K562 (cell line): Measurements from ENCODE around the gene TAS2R41. TPM values are rescaled to one million over a fixed set of nuclear protein-coding genes. Genes with fewer than 3 reads are reported as not detected.
A peak's percentile ranks its signal among the peaks of the same experiment; 100 is the strongest.
"Not testable (repeated sequence)": the region's sequence is repeated elsewhere in the genome, so short reads cannot be mapped to it uniquely, and the experiment has no call there.

Experiments
- ATAC-seq: fragments of 200-7000 bp; cut with Tn5 transposase; 3 replicates; pipeline ENCODE4 v1.9.1; 2020; ENCODE audit warnings: moderate library complexity
- BruUV-seq: library from RNA; stranded (reverse); fragments of 400-500 nt; replicated peaks from 2 replicates; lab custom pipeline; 2021; lab: Mats Ljungman, UMichigan
- CTCF ChIA-PET: fragments of 300-600 bp; formaldehyde crosslinking; extraction: SDS; loops from one replicate; lab custom pipeline; 2021; ENCODE audit warnings: low intra/inter-chr PET ratio; lab: Yijun Ruan, JAX
- POLR2A ChIA-PET: fragments of 300-600, 350-650 bp; sonication (Branson Sonifier 250); formaldehyde crosslinking; extraction: SDS; loops from one replicate; lab custom pipeline; 2021; ENCODE audit warnings: antibody characterized with exemption, inconsistent platforms; lab: Yijun Ruan, JAX
- DNase-seq, 4 experiments: peaks; one replicate each; pipeline versions ENCODE4 v3.0.0 to v3.0.0-alpha.2; 2011 to 2018; ENCODE audit warnings: low spot score in 3 of 4, mixed read lengths in 3 of 4; ENCODE audit errors: extremely low read depth in 1 of 4
- FAIRE-seq: peaks from 2 replicates; lab custom pipeline; 2011; peaks lifted over from hg19 to GRCh38; lab: Jason Lieb, UNC
- H2AFZ ChIP-seq: 2 replicates; pipeline ENCODE4 v1.6.0; 2011; ENCODE audit warnings: low read depth, low read length, control low read depth, inconsistent platforms
- H3K27ac ChIP-seq: fragments of 200-600 bp; 3 replicates; pipeline ENCODE4 v1.8.0; 2011; ENCODE audit warnings: low read depth, mild to moderate bottlenecking, control low read depth, inconsistent platforms, low read length, moderate library complexity, mixed read lengths; ENCODE audit errors: extremely low read depth
- H3K27me3 ChIP-seq, 2 experiments: fragments of 300-600 bp in 1 of 2; 2 replicates in 1 of 2; 3 replicates in 1 of 2; pipeline versions ENCODE4 v1.6.0 to v1.8.0; 2011; ENCODE audit warnings: inconsistent platforms in 2 of 2, low read length in 2 of 2, mild to moderate bottlenecking in 1 of 2, mixed read lengths in 1 of 2, moderate library complexity in 1 of 2; ENCODE audit not compliant: control insufficient read depth in 2 of 2, insufficient read depth in 2 of 2
- H3K36me3 ChIP-seq: fragments of 300-600 bp; 3 replicates; pipeline ENCODE4 v1.8.0; 2011; ENCODE audit warnings: mild to moderate bottlenecking, low read length, inconsistent platforms; ENCODE audit not compliant: control insufficient read depth, insufficient read depth
- H3K4me1 ChIP-seq, 2 experiments: fragments of 200-600 bp in 1 of 2; replicated peaks in 1 of 2; 2 replicates in 1 of 2; 3 replicates in 1 of 2; pipeline versions ENCODE4 v1.5.1 to v1.8.0; 2011; ENCODE audit warnings: inconsistent platforms in 2 of 2, low read length in 2 of 2, mild to moderate bottlenecking in 1 of 2, mixed read lengths in 1 of 2, moderate library complexity in 1 of 2; ENCODE audit not compliant: control insufficient read depth in 2 of 2, insufficient read depth in 2 of 2
- H3K4me2 ChIP-seq: 2 replicates; pipeline ENCODE4 v1.6.1; 2011; ENCODE audit warnings: low read length, control low read depth, inconsistent platforms, mixed read lengths; ENCODE audit not compliant: insufficient read depth
- H3K4me3 ChIP-seq: fragments of 200-600 bp; sonication (generic), shearing (Covaris generic); 2 replicates; pipeline ENCODE4 v1.5.1; 2016; ENCODE audit warnings: control low read depth, inconsistent platforms
- H3K79me2 ChIP-seq: fragments of 200-600 bp; 3 replicates; pipeline ENCODE4 v1.8.0; 2011; ENCODE audit warnings: low read length, inconsistent platforms; ENCODE audit not compliant: control insufficient read depth, insufficient read depth
- H3K9ac ChIP-seq, 2 experiments: 2 replicates each; pipeline versions ENCODE4 v1.6.0 to v1.6.1; 2011; ENCODE audit warnings: low read depth in 2 of 2, low read length in 2 of 2, control low read depth in 1 of 2, inconsistent platforms in 1 of 2, mild to moderate bottlenecking in 1 of 2, mixed read lengths in 1 of 2; ENCODE audit not compliant: insufficient read depth in 1 of 2
- H3K9me1 ChIP-seq: one replicate; pipeline ENCODE4 v1.6.0; 2011; ENCODE audit warnings: inconsistent platforms, mild to moderate bottlenecking, low read length, moderate library complexity; ENCODE audit not compliant: control insufficient read depth, insufficient read depth
- H3K9me3 ChIP-seq: replicated peaks from 2 replicates; pipeline ENCODE4 v1.5.1; 2011; ENCODE audit warnings: low read depth, low read length, inconsistent platforms; ENCODE audit not compliant: control insufficient read depth, insufficient read depth
- H4K20me1 ChIP-seq: replicated peaks from 2 replicates; pipeline ENCODE4 v1.6.1; 2011; ENCODE audit warnings: low read length, inconsistent platforms, mixed read lengths; ENCODE audit not compliant: control insufficient read depth, insufficient read depth
- CEBPG ChIP-seq, 3 experiments: fragments of 200-800 bp in 1 of 3; sonication (Bioruptor generic) in 1 of 3; sonication (generic) in 1 of 3; formaldehyde crosslinking in 1 of 3; IDR thresholded peaks in 2 of 3; conservative IDR thresholded peaks in 1 of 3; 2 replicates each; pipeline versions ENCODE4 v1.6.1 to v1.8.0; 2016 to 2022; ENCODE audit warnings: missing compliant biosample characterization in 2 of 3, missing genetic modification characterization in 2 of 3, mild to moderate bottlenecking in 1 of 3, missing genetic modification reagents in 1 of 3
- ETV6 ChIP-seq, 3 experiments: fragments of 150-350 bp in 1 of 3; sonication (generic) in 1 of 3; formaldehyde crosslinking in 1 of 3; IDR thresholded peaks; 2 replicates each; pipeline versions ENCODE4 v1.6.1 to v1.8.0; 2014 to 2022; ENCODE audit warnings: borderline replicate concordance in 2 of 3, low read depth in 2 of 3, antibody characterized with exemption in 1 of 3, low read length in 1 of 3, mild to moderate bottlenecking in 1 of 3, missing genetic modification reagents in 1 of 3
- ZFP36 ChIP-seq: fragments of 150-350 bp; IDR thresholded peaks from 2 replicates; pipeline ENCODE4 v1.6.1; 2018; ENCODE audit warnings: low read length, low read depth; ENCODE audit not compliant: partially characterized antibody
- ZNF766 ChIP-seq: fragments of 200-800 bp; sonication (Bioruptor generic); conservative IDR thresholded peaks from 2 replicates; pipeline ENCODE4 v1.6.1; 2016; ENCODE audit warnings: missing genetic modification characterization, missing compliant biosample characterization
- WGBS: fragments of 100-300 bp; shearing (Covaris generic); methylation state at CpG from one replicate; pipeline ENCODE4 v1.1.6; 2016; ENCODE audit warnings: low coverage, mixed read lengths; ENCODE audit not compliant: insufficient coverage; ENCODE audit errors: missing lambda C conversion rate; 5-methylcytosine and 5-hydroxymethylcytosine counted together
- in situ Hi-C: fragments of 300-500 bp; cut with MboI; formaldehyde crosslinking; loops from 4 replicates; pipeline ENCODE4 v1.15.0; 2018; ENCODE audit warnings: inconsistent platforms, mixed read lengths
- intact Hi-C: fragments of 100-400 bp; cut with micrococcal nuclease; formaldehyde crosslinking; loops from 2 replicates; pipeline ENCODE4 v1.14.2; 2022
- polyA plus RNA-seq, 8 experiments: library from polyadenylated mRNA; depleted of rRNA in 4 of 8; stranded (reverse) in 5 of 8; unstranded in 3 of 8; fragments of >200 nt; fragmentation: Nextera tagmentation in 2 of 8; fragmentation: Illumina TruSeq in 1 of 8; extraction: Ambion mirVana in 2 of 8; extraction: Trizol in 1 of 8; gene quantifications; 2 replicates each; pipeline versions ENCODE4 v1.2.1 to v1.2.3, GENCODE V29; 2011 to 2014; ENCODE audit warnings: inconsistent platforms in 1 of 8, missing spikeins in 1 of 8
- total RNA-seq, 7 experiments: library from RNA; depleted of rRNA in 6 of 7; stranded (reverse); fragments of >200 nt in 6 of 7; fragmentation: Illumina TruSeq in 2 of 7; extraction: Trizol in 2 of 7; gene quantifications; 2 replicates each; pipeline versions ENCODE4 v1.2.1 to v1.2.3, GENCODE V29; 2011 to 2021; ENCODE audit warnings: low replicate concordance in 1 of 7
- TF ChIP-seq, protein P1 (sequence below), 2 experiments: fragments of 450-650 bp; IDR thresholded peaks; 2 replicates each; pipeline ENCODE4 v1.6.1; 2018; ENCODE audit warnings: mild to moderate bottlenecking in 2 of 2, low read depth in 1 of 2; ENCODE audit not compliant: partially characterized antibody in 2 of 2
- TF ChIP-seq, protein P2 (sequence below): fragments of 450-650 bp; IDR thresholded peaks from 2 replicates; pipeline ENCODE4 v1.6.1; 2017; ENCODE audit warnings: antibody characterized with exemption

Gene TAS2R41
- total and polyA plus RNA-seq, 9 of the 15 experiments (the other 6 are each of a cell fraction or from before 2014, with no cell fraction given), result not detected

DNA sequence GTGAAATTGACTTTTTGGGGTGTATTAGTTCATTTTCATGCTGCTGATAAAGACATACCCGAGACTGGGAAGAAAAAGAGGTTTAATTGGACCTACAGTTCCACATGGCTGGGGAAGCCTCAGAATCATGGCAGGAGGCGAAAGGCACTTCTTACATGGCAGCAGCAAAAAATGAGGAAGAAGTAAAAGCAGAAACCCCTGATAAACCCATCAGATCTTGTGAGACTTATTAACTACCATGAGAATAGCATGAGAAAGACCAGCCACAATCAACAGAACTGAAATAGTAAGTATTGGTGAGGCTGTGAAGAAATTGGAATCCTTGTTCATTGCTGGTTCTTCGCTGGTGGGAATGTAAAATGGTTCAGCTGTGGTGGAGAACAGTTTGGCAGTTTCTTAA lies 8.6 kb downstream of the TAS2R41 start:
- H3K4me2 ChIP-seq, H2AFZ ChIP-seq, CTCF ChIA-PET, H3K36me3 ChIP-seq, H3K9ac ChIP-seq, ATAC-seq, H3K27ac ChIP-seq, H3K79me2 ChIP-seq, H3K9me3 ChIP-seq, H3K4me1 ChIP-seq, DNase-seq, intact Hi-C loops, H3K4me3 ChIP-seq, FAIRE-seq, H3K27me3 ChIP-seq, in situ Hi-C loops, H3K9me1 ChIP-seq, H4K20me1 ChIP-seq, BruUV-seq: not testable (repeated sequence)
- POLR2A ChIA-PET, result interaction anchor here (1.1 kb wide), 2 partner anchors 13 to 17 kb away, joined by 3 read pairs; no protein-coding TSS in a partner anchor
- TF ChIP-seq ZFP36 (peak; percentile 17), ZNF766 (CRISPR knock-in tag) (peak; percentile 90; the same call in 1 of the 2 replicates)
- 24% methylated on average over 3 of the region's 3 CpGs for WGBS

DNA sequence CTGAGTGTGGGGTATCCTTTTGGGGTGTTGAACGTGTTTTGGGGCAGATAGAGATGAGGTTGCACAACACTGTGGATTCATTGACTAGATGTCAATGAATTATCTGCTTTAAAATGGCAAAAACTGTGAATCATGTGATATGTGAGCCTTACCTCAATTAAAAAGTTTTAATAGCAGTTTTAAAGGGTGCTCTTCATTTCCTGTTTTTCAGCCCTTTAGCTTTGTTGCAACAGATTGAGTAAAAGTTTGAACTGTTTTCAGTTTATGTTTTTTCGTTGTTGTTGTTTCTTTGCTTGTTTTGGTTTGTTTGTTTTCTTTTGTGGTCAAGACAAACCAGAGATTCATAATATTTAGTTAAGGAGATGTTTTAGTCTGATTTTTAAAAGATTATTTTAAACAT lies 9.4 kb downstream of the TAS2R41 start:
- Histone ChIP-seq H3K79me2 (no peaks in the 10 kb centered on the region), H3K9me1 (no peaks in the 10 kb centered on the region), H4K20me1 (no peaks in the 10 kb centered on the region), H2AFZ (peak overlapping the region; percentile 36; the same call in 1 of the 2 replicates), H3K27me3 (peaks cover 0 to 8% of the 10 kb centered on the region in 2 experiments; a peak in 1 of 5 replicates), H3K4me1 (peaks cover 6 to 12% of the 10 kb centered on the region in 2 experiments; a peak in 4 of 5 replicates), H3K9me3 (no peaks in the 10 kb centered on the region), H3K4me3 (no peak overlapping the region), H3K9ac (no peak overlapping the region), H3K4me2 (no peak overlapping the region), H3K36me3 (no peaks in the 10 kb centered on the region), H3K27ac (no peak overlapping the region)
- POLR2A ChIA-PET, result no interaction called here
- DNase-seq, result no peak
- no peak for TF ChIP-seq ETV6 (IDR thresholded peaks at IDR 0.05; ENCODE audit: borderline replicate concordance in 1 of 2, low read depth in 2 of 2, low read length in 1 of 2)
- TF ChIP-seq ETV6 (CRISPR knock-in tag; IDR thresholded peaks at IDR 0.05; ENCODE audit: borderline replicate concordance), result no peak
- TF ChIP-seq, protein P1, sequence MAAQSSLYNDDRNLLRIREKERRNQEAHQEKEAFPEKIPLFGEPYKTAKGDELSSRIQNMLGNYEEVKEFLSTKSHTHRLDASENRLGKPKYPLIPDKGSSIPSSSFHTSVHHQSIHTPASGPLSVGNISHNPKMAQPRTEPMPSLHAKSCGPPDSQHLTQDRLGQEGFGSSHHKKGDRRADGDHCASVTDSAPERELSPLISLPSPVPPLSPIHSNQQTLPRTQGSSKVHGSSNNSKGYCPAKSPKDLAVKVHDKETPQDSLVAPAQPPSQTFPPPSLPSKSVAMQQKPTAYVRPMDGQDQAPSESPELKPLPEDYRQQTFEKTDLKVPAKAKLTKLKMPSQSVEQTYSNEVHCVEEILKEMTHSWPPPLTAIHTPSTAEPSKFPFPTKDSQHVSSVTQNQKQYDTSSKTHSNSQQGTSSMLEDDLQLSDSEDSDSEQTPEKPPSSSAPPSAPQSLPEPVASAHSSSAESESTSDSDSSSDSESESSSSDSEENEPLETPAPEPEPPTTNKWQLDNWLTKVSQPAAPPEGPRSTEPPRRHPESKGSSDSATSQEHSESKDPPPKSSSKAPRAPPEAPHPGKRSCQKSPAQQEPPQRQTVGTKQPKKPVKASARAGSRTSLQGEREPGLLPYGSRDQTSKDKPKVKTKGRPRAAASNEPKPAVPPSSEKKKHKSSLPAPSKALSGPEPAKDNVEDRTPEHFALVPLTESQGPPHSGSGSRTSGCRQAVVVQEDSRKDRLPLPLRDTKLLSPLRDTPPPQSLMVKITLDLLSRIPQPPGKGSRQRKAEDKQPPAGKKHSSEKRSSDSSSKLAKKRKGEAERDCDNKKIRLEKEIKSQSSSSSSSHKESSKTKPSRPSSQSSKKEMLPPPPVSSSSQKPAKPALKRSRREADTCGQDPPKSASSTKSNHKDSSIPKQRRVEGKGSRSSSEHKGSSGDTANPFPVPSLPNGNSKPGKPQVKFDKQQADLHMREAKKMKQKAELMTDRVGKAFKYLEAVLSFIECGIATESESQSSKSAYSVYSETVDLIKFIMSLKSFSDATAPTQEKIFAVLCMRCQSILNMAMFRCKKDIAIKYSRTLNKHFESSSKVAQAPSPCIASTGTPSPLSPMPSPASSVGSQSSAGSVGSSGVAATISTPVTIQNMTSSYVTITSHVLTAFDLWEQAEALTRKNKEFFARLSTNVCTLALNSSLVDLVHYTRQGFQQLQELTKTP (IDR thresholded peaks at IDR 0.05; ENCODE audit: low read depth in 1 of 2, partially characterized antibody in 2 of 2), result no peak
- TF ChIP-seq, protein P2, sequence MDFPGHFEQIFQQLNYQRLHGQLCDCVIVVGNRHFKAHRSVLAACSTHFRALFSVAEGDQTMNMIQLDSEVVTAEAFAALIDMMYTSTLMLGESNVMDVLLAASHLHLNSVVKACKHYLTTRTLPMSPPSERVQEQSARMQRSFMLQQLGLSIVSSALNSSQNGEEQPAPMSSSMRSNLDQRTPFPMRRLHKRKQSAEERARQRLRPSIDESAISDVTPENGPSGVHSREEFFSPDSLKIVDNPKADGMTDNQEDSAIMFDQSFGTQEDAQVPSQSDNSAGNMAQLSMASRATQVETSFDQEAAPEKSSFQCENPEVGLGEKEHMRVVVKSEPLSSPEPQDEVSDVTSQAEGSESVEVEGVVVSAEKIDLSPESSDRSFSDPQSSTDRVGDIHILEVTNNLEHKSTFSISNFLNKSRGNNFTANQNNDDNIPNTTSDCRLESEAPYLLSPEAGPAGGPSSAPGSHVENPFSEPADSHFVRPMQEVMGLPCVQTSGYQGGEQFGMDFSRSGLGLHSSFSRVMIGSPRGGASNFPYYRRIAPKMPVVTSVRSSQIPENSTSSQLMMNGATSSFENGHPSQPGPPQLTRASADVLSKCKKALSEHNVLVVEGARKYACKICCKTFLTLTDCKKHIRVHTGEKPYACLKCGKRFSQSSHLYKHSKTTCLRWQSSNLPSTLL, result no peak
- TF ChIP-seq CEBPG (CRISPR knock-in tag; IDR thresholded peaks at IDR 0.05), result no peak
- TF ChIP-seq CEBPG (tag; conservative IDR thresholded peaks at IDR 0.05 in 1 of 2, IDR thresholded peaks at IDR 0.05 in 1 of 2), result peak in 1 of 2 experiments; percentile 44; a peak in 1 of 4 replicates
- WGBS, result 6% methylated on average over 2 of the region's 2 CpGs
- no peak for ATAC-seq
- intact Hi-C loops (no loop called here), in situ Hi-C loops (no loop called here)
- no TSS peak for BruUV-seq
- no peak for FAIRE-seq
- CTCF ChIA-PET, result interaction anchor here (0.7 kb wide), 1 partner anchor 247 kb away, joined by 3 read pairs; no protein-coding TSS in a partner anchor
